Adrenal gland (tissue), 12 donors: ENCODE measurements around the gene VAC14. TPM values are rescaled to one million over a fixed set of nuclear protein-coding genes. Genes with fewer than 3 reads are reported as not detected.

Experiments
- DNase-seq, 7 donors: peaks; one replicate each; pipeline ENCODE4 v3.0.0-alpha.2; 2019 to 2020
- H3K27ac ChIP-seq, 5 donors: fragments of 200-600 bp; sonication (generic) in 4 of 5; 1 replicate in 3 of 5; 2 replicates in 2 of 5; pipeline versions ENCODE4 v1.5.1 to v1.8.0; 2016 to 2020; ENCODE audit warnings: mild to moderate bottlenecking in 1 of 5
- H3K27me3 ChIP-seq: fragments of 200-600 bp; 2 replicates; pipeline ENCODE4 v1.8.0; 2021
- H3K36me3 ChIP-seq, 2 donors: fragments of 200-600 bp; replicated peaks in 1 of 2; 1 replicate in 1 of 2; 2 replicates in 1 of 2; pipeline versions ENCODE4 v1.5.1 to v1.8.0; 2018 to 2022
- H3K4me1 ChIP-seq, 2 donors: fragments of 200-600 bp; replicated peaks in 1 of 2; 1 replicate in 1 of 2; 2 replicates in 1 of 2; pipeline versions ENCODE4 v1.5.1 to v1.8.0; 2018 to 2021
- H3K4me3 ChIP-seq, 4 donors: fragments of 200-600 bp; sonication (generic) in 3 of 4; one replicate each; pipeline ENCODE4 v1.5.1; 2016 to 2018
- H3K9me3 ChIP-seq, 3 donors: fragments of 200-600 bp; sonication (generic) in 1 of 3; replicated peaks in 1 of 3; 1 replicate in 2 of 3; 2 replicates in 1 of 3; pipeline versions ENCODE4 v1.5.1 to v1.8.0; 2016 to 2021
- POLR2A ChIP-seq, 2 donors: fragments of 450-650 bp; IDR thresholded peaks; one replicate each; pipeline ENCODE4 v1.6.1; 2017; ENCODE audit warnings: antibody characterized with exemption in 2 of 2, mild to moderate bottlenecking in 2 of 2, moderate library complexity in 1 of 2
- WGBS, 4 donors: extraction: QIAGEN DNeasy Blood & Tissue Kit in 2 of 4; methylation state at CpG; one replicate each; pipeline versions ENCODE4 v1.1.5 to v1.1.7; 2013 to 2017; 5-methylcytosine and 5-hydroxymethylcytosine counted together
- intact Hi-C, 2 donors: fragments of 100-400 bp; cut with DNase I; formaldehyde crosslinking; loops; one replicate each; pipeline versions ENCODE4 v1.14.1 to v1.15.0; 2022 to 2023
- polyA plus RNA-seq, 3 donors: library from polyadenylated mRNA; stranded (reverse); fragments of 200-250 nt in 2 of 3; fragments of 350-450 nt in 1 of 3; fragmentation: Illumina TruSeq in 1 of 3; extraction: RNeasy Lipid Tissue Mini Kit (QIAGEN cat#74804) in 1 of 3; gene quantifications; one replicate each; pipeline ENCODE4 v1.2.3, GENCODE V29; 2013 to 2014
- total RNA-seq, 9 donors: library from RNA; depleted of rRNA in 4 of 9; stranded (reverse); fragments of >200 nt in 4 of 9; fragments of 120-200 nt in 1 of 9; fragmentation: NEBNext Ultra II Directional in 1 of 9; extraction: Animal tissue kit (Norgen Biotek cat#: 25700) in 1 of 9; gene quantifications; one replicate each; pipeline versions ENCODE4 v1.1.0 to v1.2.4, GENCODE V29; 2013 to 2023
- TF ChIP-seq, protein P1 (sequence below), 6 experiments: fragments of 450-650 bp in 4 of 6; fragments of 200-600 bp in 2 of 6; sonication (generic) in 1 of 6; IDR thresholded peaks; 1 replicate in 5 of 6; 2 replicates in 1 of 6; pipeline versions ENCODE4 v1.5.1 to v1.8.0; 2016 to 2021; ENCODE audit warnings: antibody characterized with exemption in 6 of 6, mild to moderate bottlenecking in 2 of 6, moderate library complexity in 1 of 6
- donor health status: healthy with polysubstance abuse.
- donor health status: Bipolar disorder and iron deficiency.
- donor health status: DM: yes; HTN: yes; CAD: no.
- donor health status: DM: no; HTN: no; CAD: no.
- donor health status: DM: no; HTN: no; CAD: no.
- donor health status: DM: yes; HTN: yes; CAD: no.

The VAC14 gene
- total and polyA plus RNA-seq, 12 donors: 24.6 to 74.8 (median 50.1) TPM

DNA sequence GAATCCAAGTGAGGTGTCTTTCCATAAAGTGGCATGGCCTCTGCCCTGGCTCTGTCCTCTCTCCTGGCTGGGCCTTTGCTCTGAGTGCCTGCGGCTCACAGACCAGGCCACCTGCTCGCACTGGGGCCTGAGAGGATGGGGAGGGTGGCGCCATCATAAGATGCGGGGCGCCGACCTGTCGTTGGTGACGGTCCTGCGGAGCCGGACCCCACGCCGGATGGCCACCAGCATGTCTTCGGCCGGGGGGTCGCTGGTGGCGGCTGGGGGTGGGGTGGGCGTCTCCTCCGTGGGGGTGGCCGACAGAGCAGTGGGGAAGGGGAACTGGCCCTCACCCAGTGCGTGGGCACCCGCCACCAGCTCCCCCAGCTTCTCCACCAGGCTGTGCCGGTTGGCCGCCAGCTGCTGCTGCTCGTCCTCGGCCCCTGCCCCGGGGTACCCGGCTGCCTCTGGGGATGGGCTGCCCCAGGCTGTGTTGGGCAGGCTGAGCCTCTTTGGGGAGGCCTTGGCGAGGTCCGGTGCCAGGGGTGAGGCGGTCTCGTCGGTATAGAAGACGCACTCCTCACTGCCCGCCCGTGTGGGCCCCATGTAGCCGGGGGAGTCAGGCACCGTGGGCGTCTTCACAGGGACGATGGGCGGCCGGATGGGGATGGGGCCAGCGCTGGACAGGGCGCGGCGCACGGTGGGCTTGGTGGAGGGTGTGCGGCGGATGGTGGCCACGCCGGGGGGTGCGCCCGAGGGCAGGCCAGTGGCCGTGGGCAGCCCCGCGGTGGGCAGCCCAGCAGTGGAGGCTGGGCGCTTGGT, 137.2 kb downstream of the VAC14 start:
- Histone ChIP-seq H3K27me3 (no peaks in the 10 kb centered on the region), H3K27ac (peak overlapping the region in 1 of 5 donors; percentile 54), H3K4me1 (no peaks in the 10 kb centered on the region), H3K36me3 (peaks cover 0 to 57% of the 10 kb centered on the region in 2 donors), H3K4me3 (no peak overlapping the region), H3K9me3 (no peaks in the 10 kb centered on the region)
- TF ChIP-seq, protein P1, sequence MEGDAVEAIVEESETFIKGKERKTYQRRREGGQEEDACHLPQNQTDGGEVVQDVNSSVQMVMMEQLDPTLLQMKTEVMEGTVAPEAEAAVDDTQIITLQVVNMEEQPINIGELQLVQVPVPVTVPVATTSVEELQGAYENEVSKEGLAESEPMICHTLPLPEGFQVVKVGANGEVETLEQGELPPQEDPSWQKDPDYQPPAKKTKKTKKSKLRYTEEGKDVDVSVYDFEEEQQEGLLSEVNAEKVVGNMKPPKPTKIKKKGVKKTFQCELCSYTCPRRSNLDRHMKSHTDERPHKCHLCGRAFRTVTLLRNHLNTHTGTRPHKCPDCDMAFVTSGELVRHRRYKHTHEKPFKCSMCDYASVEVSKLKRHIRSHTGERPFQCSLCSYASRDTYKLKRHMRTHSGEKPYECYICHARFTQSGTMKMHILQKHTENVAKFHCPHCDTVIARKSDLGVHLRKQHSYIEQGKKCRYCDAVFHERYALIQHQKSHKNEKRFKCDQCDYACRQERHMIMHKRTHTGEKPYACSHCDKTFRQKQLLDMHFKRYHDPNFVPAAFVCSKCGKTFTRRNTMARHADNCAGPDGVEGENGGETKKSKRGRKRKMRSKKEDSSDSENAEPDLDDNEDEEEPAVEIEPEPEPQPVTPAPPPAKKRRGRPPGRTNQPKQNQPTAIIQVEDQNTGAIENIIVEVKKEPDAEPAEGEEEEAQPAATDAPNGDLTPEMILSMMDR (IDR thresholded peaks at IDR 0.05): no peak
- no peak for TF ChIP-seq POLR2A (IDR thresholded peaks at IDR 0.05)
- intact Hi-C loops: no loop called here
- DNase-seq: no peak
- WGBS, 4 donors: 93 to 96% (median 94%) methylated on average over 25 to 56 of the region's 56 CpGs

DNA sequence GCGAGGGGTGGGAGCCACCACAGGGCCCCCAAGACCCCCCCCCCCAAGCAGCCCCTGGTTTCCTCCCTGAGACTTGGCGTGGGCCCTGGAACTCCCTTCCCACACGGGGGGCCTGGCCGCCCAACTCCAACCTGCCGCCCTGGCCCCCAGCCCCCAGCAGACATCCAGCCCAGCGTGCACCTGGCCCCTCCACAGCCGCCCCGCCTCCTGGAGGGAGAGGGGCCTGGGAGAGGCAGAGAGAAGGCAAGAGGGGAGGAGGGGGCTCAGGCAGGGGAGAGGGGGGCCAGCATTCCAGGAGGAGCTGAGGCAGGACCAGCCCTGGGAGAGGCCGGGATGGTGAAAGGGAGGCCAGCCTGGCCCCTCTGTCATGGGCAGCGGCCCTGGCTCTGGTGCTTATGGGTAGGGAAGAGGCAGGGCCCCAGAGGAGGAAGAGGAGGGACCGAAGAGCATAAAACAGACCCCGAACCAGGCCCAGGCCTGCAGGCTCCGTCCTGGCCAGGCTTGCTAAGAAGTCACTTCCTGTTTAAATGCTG, 137.9 kb downstream of the VAC14 start:
- no peak for TF ChIP-seq POLR2A (IDR thresholded peaks at IDR 0.05)
- TF ChIP-seq, protein P1 (IDR thresholded peaks at IDR 0.05): no peak
- Histone ChIP-seq H3K27ac (peak overlapping the region in 1 of 5 donors; percentile 54), H3K9me3 (no peaks in the 10 kb centered on the region), H3K36me3 (peaks cover 0 to 50% of the 10 kb centered on the region in 2 donors), H3K27me3 (no peaks in the 10 kb centered on the region), H3K4me1 (no peaks in the 10 kb centered on the region), H3K4me3 (no peak overlapping the region)
- DNase-seq: no peak
- WGBS, 4 donors: 84 to 89% (median 85%) methylated on average over 8 to 13 of the region's 13 CpGs
- intact Hi-C loops: no loop called here

DNA sequence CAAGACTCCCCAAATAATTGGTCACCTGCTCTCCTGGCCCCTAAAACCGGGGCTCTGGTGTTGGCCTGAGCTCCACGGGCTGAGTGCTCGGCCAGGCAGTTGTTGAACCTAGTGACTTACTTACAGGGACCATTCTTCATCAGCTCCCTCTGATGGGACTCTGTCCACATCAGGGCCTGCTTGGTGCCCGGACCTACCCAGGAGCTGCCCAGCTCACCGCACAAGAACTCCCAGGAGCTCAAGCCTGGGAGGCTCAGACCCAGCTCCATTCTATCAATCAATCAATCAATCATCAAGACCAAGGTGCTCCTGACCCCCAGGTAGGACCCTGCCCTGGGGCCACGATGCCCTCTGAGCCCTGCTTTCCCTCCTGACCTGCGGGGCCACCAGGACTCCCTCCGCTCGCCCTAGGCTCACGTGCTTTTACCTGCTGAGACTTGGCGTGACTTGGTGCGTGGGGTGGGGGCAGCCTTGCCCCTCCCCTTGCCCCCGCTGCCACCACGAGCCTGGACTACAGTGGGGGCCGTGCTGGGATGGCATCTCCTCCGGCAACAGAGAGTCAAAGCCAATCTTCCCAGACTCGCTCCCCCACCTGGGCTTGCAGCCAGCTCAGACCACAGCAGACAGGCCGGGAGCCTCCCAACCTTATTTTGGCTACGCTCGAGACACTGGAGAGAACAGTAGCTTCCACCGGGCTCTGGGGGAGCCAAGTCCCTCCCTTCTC, 138.9 kb downstream of the VAC14 start:
- Histone ChIP-seq H3K36me3 (peaks cover 0 to 44% of the 10 kb centered on the region in 2 donors), H3K9me3 (no peaks in the 10 kb centered on the region), H3K4me3 (no peak overlapping the region), H3K27ac (peak overlapping the region in 1 of 5 donors; percentile 54), H3K27me3 (no peaks in the 10 kb centered on the region), H3K4me1 (no peaks in the 10 kb centered on the region)
- TF ChIP-seq POLR2A (IDR thresholded peaks at IDR 0.05): no peak
- TF ChIP-seq, protein P1 (IDR thresholded peaks at IDR 0.05): no peak
- peak in 3 of 7 donors; percentile 31 to 38 (median 33) for DNase-seq
- intact Hi-C loops: no loop called here
- WGBS, 4 donors: 71 to 80% (median 77%) methylated on average over 16 to 21 of the region's 21 CpGs

DNA sequence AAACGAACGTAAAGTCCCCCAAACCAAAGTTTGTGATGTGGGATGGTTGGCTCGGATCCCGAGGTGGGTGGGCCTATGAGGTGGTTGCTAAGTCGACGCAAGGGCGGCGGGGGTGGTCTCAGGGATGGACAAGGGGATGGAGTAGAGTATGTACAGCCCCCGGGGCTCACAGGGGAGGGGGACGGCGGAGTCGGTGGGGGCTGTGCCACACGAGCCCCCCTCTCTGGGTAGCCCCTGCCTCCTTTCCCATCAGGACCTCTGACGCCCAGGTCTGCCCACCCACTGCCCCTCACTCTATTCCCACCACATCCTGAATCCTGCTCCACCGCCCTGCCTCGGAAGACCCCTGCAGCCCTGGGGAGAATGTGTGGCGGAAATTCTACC, 139.4 kb downstream of the VAC14 start:
- Histone ChIP-seq H3K4me3 (no peak overlapping the region), H3K9me3 (no peaks in the 10 kb centered on the region), H3K27me3 (no peaks in the 10 kb centered on the region), H3K4me1 (no peaks in the 10 kb centered on the region), H3K36me3 (peaks cover 0 to 44% of the 10 kb centered on the region in 2 donors), H3K27ac (peak overlapping the region in 1 of 5 donors; percentile 1)
- intact Hi-C loops: no loop called here
- WGBS, 4 donors: 65 to 74% (median 73%) methylated on average over 14 to 17 of the region's 17 CpGs
- DNase-seq: no peak
- no peak for TF ChIP-seq POLR2A (IDR thresholded peaks at IDR 0.05)
- TF ChIP-seq, protein P1 (IDR thresholded peaks at IDR 0.05): no peak
